Cardiac muscle cell (in vitro differentiated cells and primary cell): ENCODE results near the gene PTDSS2. TPM values are rescaled to one million over a fixed set of nuclear protein-coding genes. Genes with fewer than 3 reads are reported as not detected.
A peak's percentile ranks its signal among the peaks of the same experiment; 100 is the strongest.

Experiments
- DNase-seq, 2 donors: peaks; one replicate each; pipeline versions ENCODE4 v3.0.0 to v3.0.0-alpha.2; 2010 to 2017; ENCODE audit warnings: low read depth in 1 of 2, low spot score in 1 of 2
- H3K27ac ChIP-seq: fragments of 200-600 bp; sonication (generic); 2 replicates; pipeline ENCODE4 v1.5.1; 2016
- H3K27me3 ChIP-seq: fragments of 200-600 bp; sonication (generic); 2 replicates; pipeline ENCODE4 v1.6.0; 2016; ENCODE audit warnings: control low read depth
- H3K36me3 ChIP-seq: fragments of 200-600 bp; sonication (generic); 2 replicates; pipeline ENCODE4 v1.5.1; 2016; ENCODE audit warnings: control low read depth
- H3K4me1 ChIP-seq: fragments of 200-600 bp; sonication (generic); 2 replicates; pipeline ENCODE4 v1.8.1; 2017; ENCODE audit warnings: low read depth, mild to moderate bottlenecking, mixed run types
- H3K4me3 ChIP-seq: fragments of 200-600 bp; sonication (generic); 2 replicates; pipeline ENCODE4 v1.5.1; 2016; ENCODE audit warnings: mild to moderate bottlenecking
- H3K9me3 ChIP-seq: fragments of 200-600 bp; sonication (generic); 2 replicates; pipeline ENCODE4 v1.5.1; 2017; ENCODE audit warnings: low read depth, mild to moderate bottlenecking, control low read depth
- polyA plus RNA-seq: library from polyadenylated mRNA; unstranded; fragments of >200 nt; fragmentation: Nextera tagmentation; extraction: Ambion mirVana; gene quantifications from 2 replicates; pipeline ENCODE4 v1.2.1, GENCODE V29; 2016
- total RNA-seq: library from RNA; depleted of rRNA; stranded (reverse); fragments of >200 nt; gene quantifications from 2 replicates; pipeline ENCODE4 v1.2.3, GENCODE V29; 2016
- TF ChIP-seq, protein P1 (sequence below): IDR thresholded peaks from 2 replicates; pipeline ENCODE4 v1.5.1; 2012; ENCODE audit warnings: low read depth, mild to moderate bottlenecking, low read length

Gene PTDSS2
- total and polyA plus RNA-seq, 2 experiments from 2014 or later, result 69.6 to 202 TPM

DNA sequence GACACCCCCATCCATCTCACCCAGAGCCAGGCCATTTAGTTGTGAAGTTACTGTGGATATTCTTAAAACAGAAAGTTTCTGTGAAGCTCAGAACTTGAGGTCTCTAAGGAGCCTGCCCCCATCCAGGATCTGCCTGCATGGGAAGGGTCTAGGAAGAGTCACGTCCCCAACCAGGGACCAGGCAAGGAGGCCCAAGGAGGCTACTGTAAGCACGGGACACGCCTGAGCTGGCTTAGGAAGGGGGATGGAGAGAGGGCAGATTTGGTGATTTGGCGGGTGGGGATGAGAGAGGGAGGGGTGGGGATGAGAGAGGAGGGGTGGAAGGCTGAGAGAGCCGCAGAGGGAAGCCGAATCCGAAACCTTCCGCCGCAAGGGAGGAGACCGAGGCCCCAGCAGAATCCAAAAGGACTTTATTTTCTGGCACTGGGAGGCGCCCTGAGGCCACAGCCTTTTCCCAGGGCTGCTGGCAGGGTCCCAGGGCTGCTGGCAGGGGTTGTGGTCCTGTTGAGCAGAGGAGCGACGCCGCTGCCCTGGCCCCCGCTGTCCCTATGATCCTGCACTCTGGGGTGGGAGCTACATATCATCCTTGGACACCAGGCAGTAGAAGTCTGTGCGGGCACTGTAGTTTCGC is 44.6 kb upstream of the PTDSS2 start:
- no peaks in the 10 kb centered on the region for H3K9me3 ChIP-seq
- H3K36me3 ChIP-seq, result no peaks in the 10 kb centered on the region
- no peak overlapping the region for H3K4me3 ChIP-seq
- no peaks in the 10 kb centered on the region for H3K4me1 ChIP-seq
- peak in 1 of 2 donors; percentile 44 for DNase-seq
- TF ChIP-seq, protein P1, sequence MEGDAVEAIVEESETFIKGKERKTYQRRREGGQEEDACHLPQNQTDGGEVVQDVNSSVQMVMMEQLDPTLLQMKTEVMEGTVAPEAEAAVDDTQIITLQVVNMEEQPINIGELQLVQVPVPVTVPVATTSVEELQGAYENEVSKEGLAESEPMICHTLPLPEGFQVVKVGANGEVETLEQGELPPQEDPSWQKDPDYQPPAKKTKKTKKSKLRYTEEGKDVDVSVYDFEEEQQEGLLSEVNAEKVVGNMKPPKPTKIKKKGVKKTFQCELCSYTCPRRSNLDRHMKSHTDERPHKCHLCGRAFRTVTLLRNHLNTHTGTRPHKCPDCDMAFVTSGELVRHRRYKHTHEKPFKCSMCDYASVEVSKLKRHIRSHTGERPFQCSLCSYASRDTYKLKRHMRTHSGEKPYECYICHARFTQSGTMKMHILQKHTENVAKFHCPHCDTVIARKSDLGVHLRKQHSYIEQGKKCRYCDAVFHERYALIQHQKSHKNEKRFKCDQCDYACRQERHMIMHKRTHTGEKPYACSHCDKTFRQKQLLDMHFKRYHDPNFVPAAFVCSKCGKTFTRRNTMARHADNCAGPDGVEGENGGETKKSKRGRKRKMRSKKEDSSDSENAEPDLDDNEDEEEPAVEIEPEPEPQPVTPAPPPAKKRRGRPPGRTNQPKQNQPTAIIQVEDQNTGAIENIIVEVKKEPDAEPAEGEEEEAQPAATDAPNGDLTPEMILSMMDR, result no peak
- H3K27me3 ChIP-seq, result no peaks in the 10 kb centered on the region
- no peak overlapping the region for H3K27ac ChIP-seq

DNA sequence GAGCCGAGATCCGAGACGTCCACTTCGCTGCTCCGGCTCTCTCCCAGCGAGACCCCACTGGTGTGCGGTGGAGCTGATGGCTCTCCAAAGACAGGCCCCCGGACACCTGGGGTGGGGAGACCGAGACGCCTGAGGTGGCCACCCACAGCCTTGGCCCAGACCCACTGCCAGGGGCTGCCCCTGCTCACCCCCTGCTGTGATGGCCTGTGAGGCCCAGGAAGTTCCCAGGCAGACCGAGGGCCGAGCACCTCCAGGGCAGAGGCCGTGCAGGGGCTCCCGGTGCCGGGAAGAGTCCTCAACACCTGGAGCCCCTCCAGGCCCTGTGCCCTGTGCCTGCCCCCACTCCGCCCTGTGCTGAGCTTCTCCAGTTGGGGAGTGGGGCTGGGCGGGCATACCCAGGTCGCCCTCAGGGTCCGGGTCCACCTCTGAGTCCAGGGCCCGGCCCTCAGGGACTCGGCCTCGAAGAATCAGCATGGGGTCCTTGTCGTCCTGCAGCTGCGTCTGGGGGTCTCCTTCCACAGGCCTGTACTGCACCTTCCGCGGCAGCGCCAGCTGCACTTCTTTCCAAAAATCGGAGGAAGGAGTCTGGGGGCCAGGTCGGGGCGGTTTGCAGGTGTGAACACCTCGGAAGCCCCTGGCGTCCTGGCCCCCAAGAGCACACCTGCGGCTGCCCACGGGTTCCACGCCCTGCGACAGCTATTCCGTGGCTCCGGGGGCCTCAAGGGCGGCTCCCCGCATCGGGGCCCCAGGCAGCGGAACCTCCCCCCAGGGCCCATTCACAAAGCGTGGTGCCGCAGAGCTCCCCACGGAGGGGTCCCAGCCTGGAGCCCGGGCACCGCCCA is 43.9 kb upstream of the PTDSS2 start:
- Histone ChIP-seq H3K9me3 (no peaks in the 10 kb centered on the region), H3K27ac (no peak overlapping the region), H3K4me3 (peak overlapping the region; percentile 30), H3K27me3 (no peaks in the 10 kb centered on the region), H3K36me3 (no peaks in the 10 kb centered on the region), H3K4me1 (no peaks in the 10 kb centered on the region)
- TF ChIP-seq, protein P1, result no peak
- no peak for DNase-seq

DNA sequence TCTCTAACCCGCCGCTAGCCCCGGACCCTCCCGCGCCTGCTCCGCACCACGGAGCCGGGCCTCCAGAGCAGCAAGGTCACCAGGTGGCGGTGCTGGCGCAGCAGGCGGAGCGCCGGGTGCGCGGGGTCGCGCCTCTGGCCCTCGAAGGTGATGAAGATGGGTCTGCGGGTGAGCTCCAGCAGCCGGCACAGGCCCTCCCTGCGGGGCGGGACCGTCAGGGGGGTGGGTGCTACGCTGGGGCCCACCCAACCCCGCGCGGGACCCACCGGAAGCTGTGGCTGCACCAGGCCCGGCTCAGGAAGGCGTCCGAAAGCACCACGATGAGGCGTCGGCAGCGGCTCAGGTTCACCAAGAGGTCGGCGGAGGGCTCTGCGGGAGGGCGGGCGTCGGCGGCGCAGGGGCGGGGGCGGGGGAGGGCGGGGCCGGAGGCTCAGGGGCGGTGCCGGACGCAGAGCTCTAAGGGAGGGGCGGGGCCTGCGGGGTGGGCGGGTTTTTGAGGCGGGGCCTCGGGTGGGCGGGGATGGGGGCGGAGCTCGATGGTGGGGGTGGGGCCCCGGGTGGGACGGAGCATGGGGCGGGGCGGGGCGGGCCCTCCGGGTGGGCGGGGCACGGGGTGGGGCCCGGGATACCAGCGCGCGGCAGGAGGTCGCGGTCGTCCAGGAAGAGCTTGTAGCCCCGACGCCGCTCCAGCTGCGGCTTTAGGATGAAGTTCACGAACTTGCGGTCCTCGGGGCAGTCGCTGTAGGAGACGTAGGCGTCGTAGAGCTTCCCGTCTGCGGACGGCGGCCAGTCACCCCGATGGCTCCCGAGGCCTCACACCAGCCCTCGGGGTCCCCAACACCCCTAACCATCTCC is 43.1 kb upstream of the PTDSS2 start:
- TF ChIP-seq, protein P1, result peak; percentile 11
- Histone ChIP-seq H3K4me3 (peak overlapping the region; percentile 30), H3K27me3 (no peaks in the 10 kb centered on the region), H3K4me1 (no peaks in the 10 kb centered on the region), H3K36me3 (no peaks in the 10 kb centered on the region), H3K27ac (no peak overlapping the region), H3K9me3 (no peaks in the 10 kb centered on the region)
- DNase-seq, result peak; percentile 84 to 90

DNA sequence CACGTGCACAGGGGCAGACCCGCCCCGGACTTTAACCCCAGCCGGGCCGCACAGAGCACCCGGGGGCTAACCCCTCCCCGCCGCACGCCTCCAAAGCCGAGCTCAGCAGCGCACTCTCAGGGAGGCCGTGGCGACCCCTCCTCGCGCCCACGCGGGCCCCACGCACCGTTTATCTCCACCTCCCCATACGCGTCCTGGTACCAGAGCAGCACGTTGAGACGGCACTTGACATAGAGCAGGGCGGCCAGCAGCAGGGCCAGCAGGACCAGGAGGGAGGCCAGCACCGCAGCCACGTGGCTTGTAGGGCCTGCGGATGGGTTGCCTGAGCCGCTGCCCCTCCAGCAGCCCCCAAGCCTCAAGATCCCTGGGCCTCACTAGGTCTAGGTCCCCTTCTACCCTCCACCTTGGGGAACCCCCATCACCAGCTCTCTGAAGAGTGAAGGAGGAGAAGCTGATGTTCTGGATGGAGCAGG is 42.4 kb upstream of the PTDSS2 start:
- H3K4me1 ChIP-seq, result no peaks in the 10 kb centered on the region
- no peak overlapping the region for H3K4me3 ChIP-seq
- peaks cover under 1% of the 10 kb centered on the region for H3K27me3 ChIP-seq
- DNase-seq, result no peak
- no peak overlapping the region for H3K27ac ChIP-seq
- no peaks in the 10 kb centered on the region for H3K9me3 ChIP-seq
- TF ChIP-seq, protein P1, result no peak
- no peaks in the 10 kb centered on the region for H3K36me3 ChIP-seq
